HCT116 (cell line): ENCODE measurements around the gene ANKRD55. TPM values are rescaled to one million over a fixed set of nuclear protein-coding genes. Genes with fewer than 3 reads are reported as not detected.

Experiments used
- ATAC-seq: fragments of 200-7000 bp; cut with Tn5 transposase; 2 replicates; pipeline ENCODE4 v1.9.1; 2020; ENCODE audit warnings: mild to moderate bottlenecking, moderate library complexity
- BruUV-seq: library from RNA; stranded (reverse); fragments of 400-500 nt; replicated peaks from 2 replicates; lab custom pipeline; 2021; lab: Mats Ljungman, UMichigan
- CTCF ChIA-PET: fragments of 300-600 bp; sonication (Branson Sonifier 250); formaldehyde crosslinking; loops from one replicate; lab custom pipeline; 2021; ENCODE audit warnings: antibody characterized with exemption; lab: Charles Lee
- POLR2A ChIA-PET: fragments of 300-600, 350-600 bp; sonication (Branson Sonifier 250); formaldehyde crosslinking; loops from one replicate; lab custom pipeline; 2021; ENCODE audit warnings: antibody characterized with exemption; lab: Charles Lee
- RAD21 ChIA-PET, 2 experiments: fragments of 300-600 bp; sonication (Branson Sonifier 250); formaldehyde crosslinking; loops; one replicate each; lab custom pipeline; 2023; ENCODE audit warnings: low total read pairs in 2 of 2; ENCODE audit not compliant: uncharacterized antibody in 2 of 2, unreplicated experiment in 2 of 2, low non-redundant PET in 1 of 2; lab: Charles Lee
- DNase-seq: peaks from one replicate; pipeline ENCODE4 v3.0.0-alpha.2; 2010; ENCODE audit warnings: low read depth, low spot score
- H2AFZ ChIP-seq: fragments of 200-600 bp; shearing (Covaris generic), sonication (generic); 2 replicates; pipeline ENCODE4 v1.6.1; 2017; ENCODE audit warnings: low read depth, mixed run types, mixed read lengths, antibody characterized with exemption, low read length; ENCODE audit not compliant: poor library complexity, severe bottlenecking
- H3K27ac ChIP-seq: 2 replicates; pipeline ENCODE4 v1.5.1; 2012; ENCODE audit warnings: low read depth, low read length
- H3K27me3 ChIP-seq: fragments of 200-600 bp; sonication (generic); 2 replicates; pipeline ENCODE4 v1.6.1; 2016; ENCODE audit warnings: mixed run types, low read length, mixed read lengths; ENCODE audit not compliant: insufficient read depth
- H3K36me3 ChIP-seq, 2 experiments: fragments of 200-500 bp in 1 of 2; fragments of 200-600 bp in 1 of 2; sonication (Bioruptor generic) in 1 of 2; sonication (generic) in 1 of 2; 2 replicates each; pipeline versions ENCODE4 v1.5.1 to v1.6.1; 2014 to 2016; ENCODE audit warnings: low read length in 2 of 2, inconsistent platforms in 1 of 2, mixed read lengths in 1 of 2, mixed run types in 1 of 2; ENCODE audit not compliant: insufficient read depth in 2 of 2, control insufficient read depth in 1 of 2
- H3K4me1 ChIP-seq, 2 experiments: fragments of 200-600 bp in 1 of 2; sonication (generic) in 1 of 2; 2 replicates each; pipeline versions ENCODE4 v1.5.1 to v1.6.1; 2012 to 2017; ENCODE audit warnings: low read length in 2 of 2, inconsistent platforms in 1 of 2, mild to moderate bottlenecking in 1 of 2, mixed read lengths in 1 of 2, mixed run types in 1 of 2, moderate library complexity in 1 of 2; ENCODE audit not compliant: insufficient read depth in 2 of 2, control insufficient read depth in 1 of 2
- H3K4me2 ChIP-seq: fragments of 200-600 bp; sonication (generic); 2 replicates; pipeline ENCODE4 v1.6.1; 2017; ENCODE audit warnings: mixed run types, low read length, mixed read lengths
- H3K4me3 ChIP-seq, 2 experiments: fragments of 200-600 bp in 1 of 2; sonication (generic) in 1 of 2; replicated peaks in 1 of 2; 2 replicates each; pipeline ENCODE4 v1.5.1; 2011 to 2016; ENCODE audit warnings: low read length in 2 of 2, control low read depth in 1 of 2, low read depth in 1 of 2, mild to moderate bottlenecking in 1 of 2, mixed read lengths in 1 of 2, mixed run types in 1 of 2
- H3K79me2 ChIP-seq: fragments of 200-600 bp; sonication (generic); 2 replicates; pipeline ENCODE4 v1.6.1; 2017; ENCODE audit warnings: mild to moderate bottlenecking, mixed run types, low read length, moderate library complexity, mixed read lengths; ENCODE audit not compliant: insufficient read depth
- H3K9ac ChIP-seq: fragments of 200-600 bp; sonication (generic); 2 replicates; pipeline ENCODE4 v1.6.1; 2016; ENCODE audit warnings: low read length, mixed read lengths
- H3K9me2 ChIP-seq: fragments of 200-600 bp; sonication (generic), shearing (Covaris generic); 2 replicates; pipeline ENCODE4 v1.6.1; 2017; ENCODE audit warnings: mixed run types, mild to moderate bottlenecking, moderate library complexity; ENCODE audit not compliant: insufficient read depth
- H3K9me3 ChIP-seq, 2 experiments: fragments of 200-500 bp in 1 of 2; fragments of 200-600 bp in 1 of 2; sonication (Bioruptor generic) in 1 of 2; sonication (generic) in 1 of 2; 2 replicates each; pipeline ENCODE4 v1.6.1; 2014 to 2017; ENCODE audit warnings: low read length in 2 of 2, mixed read lengths in 2 of 2, inconsistent platforms in 1 of 2, low read depth in 1 of 2, mild to moderate bottlenecking in 1 of 2, mixed run types in 1 of 2, moderate library complexity in 1 of 2; ENCODE audit not compliant: control insufficient read depth in 1 of 2, insufficient read depth in 1 of 2
- H4K20me1 ChIP-seq: fragments of 200-600 bp; sonication (generic), shearing (Covaris generic); 2 replicates; pipeline ENCODE4 v1.6.1; 2017; ENCODE audit warnings: mixed run types, mild to moderate bottlenecking, moderate library complexity; ENCODE audit not compliant: insufficient read depth
- EZH2 ChIP-seq: fragments of 200-600 bp; sonication (generic); IDR thresholded peaks from 2 replicates; pipeline ENCODE4 v1.6.1; 2017; ENCODE audit warnings: antibody characterized with exemption, mixed run types
- SP1 ChIP-seq: IDR thresholded peaks from 2 replicates; pipeline ENCODE4 v1.6.1; 2012; ENCODE audit warnings: low read depth
- SRF ChIP-seq: IDR thresholded peaks from 2 replicates; pipeline ENCODE4 v1.6.1; 2012; ENCODE audit warnings: low read depth
- YY1 ChIP-seq: IDR thresholded peaks from 2 replicates; pipeline ENCODE4 v1.6.1; 2011; ENCODE audit warnings: low read length, low read depth, moderate library complexity, mild to moderate bottlenecking; ENCODE audit not compliant: insufficient replicate concordance; ENCODE audit errors: extremely low read depth
- intact Hi-C: fragments of 100-400 bp; cut with micrococcal nuclease; formaldehyde crosslinking; loops from 2 replicates; pipeline ENCODE4 v1.10.0; 2022
- total RNA-seq: library from RNA; stranded (reverse); gene quantifications from one replicate; pipeline ENCODE4 v1.2.1, GENCODE V29; 2021; ENCODE audit not compliant: unreplicated experiment
- TF ChIP-seq, protein P1 (sequence below): IDR thresholded peaks from 2 replicates; pipeline ENCODE4 v1.6.1; 2012
- TF ChIP-seq, protein P2 (sequence below): IDR thresholded peaks from 2 replicates; pipeline ENCODE4 v1.6.1; 2012

Gene ANKRD55
- total RNA-seq, 1 experiment from 2014 or later, result not detected

DNA sequence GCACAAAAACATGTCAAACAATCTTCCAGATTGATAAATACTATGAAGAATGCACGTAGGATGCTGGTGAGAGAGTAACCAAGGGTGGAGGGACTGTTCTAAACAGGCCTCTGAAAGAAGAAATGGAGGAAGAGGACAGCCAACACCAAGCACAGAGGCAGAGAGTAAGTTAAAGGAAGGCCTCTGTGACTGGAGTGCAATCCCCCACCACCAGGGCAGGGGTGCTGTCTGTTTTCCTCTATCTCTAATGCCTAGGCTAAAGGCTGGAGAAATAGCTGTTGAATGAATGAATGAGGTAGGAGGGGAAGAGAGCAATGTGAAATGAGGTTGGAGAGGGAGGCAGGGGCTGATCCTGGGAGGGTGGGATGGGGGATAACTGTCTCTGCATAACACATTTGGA, 88.9 kb downstream of the ANKRD55 start:
- ATAC-seq (peak; percentile 34; the same call in 1 of the 2 replicates), DNase-seq (no peak)
- ChIA-PET CTCF (no interaction called here), RAD21 (no interaction called here), POLR2A (no interaction called here)
- no peaks in the 10 kb centered on the region for H4K20me1 ChIP-seq
- no peaks in the 10 kb centered on the region for H3K36me3 ChIP-seq
- no peak overlapping the region for H3K9ac ChIP-seq
- peaks cover 0 to 8% of the 10 kb centered on the region in 2 experiments; a peak in 1 of 4 replicates for H3K4me1 ChIP-seq
- H2AFZ ChIP-seq, result no peak overlapping the region
- no TSS peak for BruUV-seq
- no peaks in the 10 kb centered on the region for H3K9me3 ChIP-seq
- H3K9me2 ChIP-seq, result no peaks in the 10 kb centered on the region
- H3K27ac ChIP-seq, result no peak overlapping the region
- no peaks in the 10 kb centered on the region for H3K27me3 ChIP-seq
- intact Hi-C loops, result no loop called here
- no peak for TF ChIP-seq SP1
- no peak for TF ChIP-seq EZH2
- TF ChIP-seq, protein P1, sequence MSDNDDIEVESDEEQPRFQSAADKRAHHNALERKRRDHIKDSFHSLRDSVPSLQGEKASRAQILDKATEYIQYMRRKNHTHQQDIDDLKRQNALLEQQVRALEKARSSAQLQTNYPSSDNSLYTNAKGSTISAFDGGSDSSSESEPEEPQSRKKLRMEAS, result no peak
- TF ChIP-seq YY1, result no peak
- no peak overlapping the region for H3K4me2 ChIP-seq
- H3K79me2 ChIP-seq, result no peaks in the 10 kb centered on the region
- H3K4me3 ChIP-seq, result no peak overlapping the region

GRCh38 chr5:56143373-56143714, 89.8 kb downstream of the ANKRD55 start:
- no peaks in the 10 kb centered on the region for H4K20me1 ChIP-seq
- no peaks in the 10 kb centered on the region for H3K27me3 ChIP-seq
- CTCF ChIA-PET, result no interaction called here
- TF ChIP-seq, protein P2, sequence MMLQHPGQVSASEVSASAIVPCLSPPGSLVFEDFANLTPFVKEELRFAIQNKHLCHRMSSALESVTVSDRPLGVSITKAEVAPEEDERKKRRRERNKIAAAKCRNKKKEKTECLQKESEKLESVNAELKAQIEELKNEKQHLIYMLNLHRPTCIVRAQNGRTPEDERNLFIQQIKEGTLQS, result no peak
- TF ChIP-seq SRF, result no peak
- H3K4me3 ChIP-seq, result no peak overlapping the region
- H3K4me2 ChIP-seq, result no peak overlapping the region
- peaks cover 0 to 8% of the 10 kb centered on the region in 2 experiments; a peak in 1 of 4 replicates for H3K4me1 ChIP-seq
- no peaks in the 10 kb centered on the region for H3K36me3 ChIP-seq
- H3K9ac ChIP-seq, result no peak overlapping the region
- no peak overlapping the region for H3K27ac ChIP-seq
- no peak overlapping the region for H2AFZ ChIP-seq
- H3K9me3 ChIP-seq, result no peaks in the 10 kb centered on the region
- RAD21 ChIA-PET, result no interaction called here
- POLR2A ChIA-PET, result no interaction called here
- no peaks in the 10 kb centered on the region for H3K79me2 ChIP-seq
- no peaks in the 10 kb centered on the region for H3K9me2 ChIP-seq
- intact Hi-C loops, result no loop called here
- no TSS peak for BruUV-seq
- no peak for DNase-seq
- ATAC-seq, result no peak
